Left ventricle myocardium inferior (tissue), 1 donor: ENCODE data around the gene MAN2B2. TPM values are rescaled to one million over a fixed set of nuclear protein-coding genes. Genes with fewer than 3 reads are reported as not detected.

ENCODE experiments used
- DNase-seq: peaks from one replicate; pipeline ENCODE4 v3.0.0-alpha.2; 2020
- H3K27ac ChIP-seq: fragments of 200-600 bp; replicated peaks from 2 replicates; pipeline ENCODE4 v1.8.0; 2021
- H3K27me3 ChIP-seq: fragments of 200-600 bp; 2 replicates; pipeline ENCODE4 v1.8.0; 2021; ENCODE audit warnings: low read depth
- H3K36me3 ChIP-seq: fragments of 200-600 bp; 2 replicates; pipeline ENCODE4 v1.8.0; 2021
- H3K4me1 ChIP-seq: fragments of 200-600 bp; 2 replicates; pipeline ENCODE4 v1.8.0; 2021
- H3K4me3 ChIP-seq: fragments of 200-600 bp; 2 replicates; pipeline ENCODE4 v1.8.0; 2021; ENCODE audit warnings: mild to moderate bottlenecking, moderate library complexity
- H3K9me3 ChIP-seq: fragments of 200-600 bp; replicated peaks from 2 replicates; pipeline ENCODE4 v1.8.0; 2021
- CTCF ChIP-seq: fragments of 200-600 bp; IDR thresholded peaks from 2 replicates; pipeline ENCODE4 v1.8.0; 2021; ENCODE audit warnings: antibody characterized with exemption, mild to moderate bottlenecking, borderline replicate concordance
- intact Hi-C: fragments of 100-400 bp; cut with micrococcal nuclease; formaldehyde crosslinking; loops from one replicate; pipeline ENCODE4 v1.11.0; 2022
- total RNA-seq: library from RNA; stranded (reverse); fragmentation: NEBNext Ultra II Directional; extraction: Animal tissue kit (Norgen Biotek cat#: 25700); gene quantifications from one replicate; pipeline ENCODE4 v1.2.1, GENCODE V29; 2021
- donor health status: DM: no; HTN: yes; CAD: no; lungs with severe emphysema.

Gene MAN2B2
- total RNA-seq, 1 donor from 2014 or later = 18.5 TPM

GRCh38 chr4:6577409-6577808 lies 2.4 kb downstream of the MAN2B2 start:
- no peak for TF ChIP-seq CTCF
- no peak overlapping the region for H3K27ac ChIP-seq
- H3K4me1 ChIP-seq = peaks cover 20% of the 10 kb centered on the region
- intact Hi-C loops = no loop called here
- H3K4me3 ChIP-seq = no peak overlapping the region
- peaks cover 2% of the 10 kb centered on the region for H3K9me3 ChIP-seq
- H3K27me3 ChIP-seq = no peaks in the 10 kb centered on the region
- peaks cover 51% of the 10 kb centered on the region for H3K36me3 ChIP-seq
- no peak for DNase-seq

GRCh38 chr4:6578221-6578620 lies 3.2 kb downstream of the MAN2B2 start:
- Histone ChIP-seq H3K27ac (no peak overlapping the region), H3K36me3 (peaks cover 59% of the 10 kb centered on the region), H3K4me3 (no peak overlapping the region), H3K9me3 (peaks cover 10% of the 10 kb centered on the region), H3K4me1 (peaks cover 20% of the 10 kb centered on the region), H3K27me3 (no peaks in the 10 kb centered on the region)
- intact Hi-C loops = no loop called here
- no peak for TF ChIP-seq CTCF
- DNase-seq = no peak

DNA sequence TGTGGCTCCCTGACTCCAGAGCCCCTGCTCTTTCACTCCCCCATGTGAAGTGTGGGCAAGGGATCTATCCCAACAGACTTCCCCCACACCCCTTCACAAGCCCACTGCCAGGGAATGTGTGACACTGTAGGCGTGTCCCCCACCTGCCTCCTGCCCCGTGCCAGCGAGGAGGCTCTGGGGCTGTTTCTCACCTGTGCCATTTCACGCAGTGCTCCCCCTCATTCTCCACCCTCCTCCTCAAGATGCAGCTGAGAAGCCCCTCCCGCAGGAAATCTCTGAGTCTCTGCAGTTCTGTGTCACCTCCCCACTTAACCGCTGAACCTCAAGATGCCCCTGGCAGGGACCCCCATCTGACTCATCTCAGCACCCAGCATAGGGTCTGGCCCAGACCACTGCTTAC lies 5.4 kb downstream of the MAN2B2 start:
- H3K27ac ChIP-seq = no peak overlapping the region
- peaks cover 6% of the 10 kb centered on the region for H3K4me1 ChIP-seq
- H3K4me3 ChIP-seq = no peak overlapping the region
- intact Hi-C loops = no loop called here
- H3K36me3 ChIP-seq = peaks cover 76% of the 10 kb centered on the region
- no peaks in the 10 kb centered on the region for H3K27me3 ChIP-seq
- TF ChIP-seq CTCF = no peak
- DNase-seq = no peak
- peaks cover 26% of the 10 kb centered on the region for H3K9me3 ChIP-seq

- no peak for DNase-seq
- Histone ChIP-seq H3K4me3 (no peak overlapping the region), H3K36me3 (peaks cover 85% of the 10 kb centered on the region), H3K27me3 (no peaks in the 10 kb centered on the region), H3K27ac (no peak overlapping the region), H3K4me1 (no peaks in the 10 kb centered on the region), H3K9me3 (peaks cover 34% of the 10 kb centered on the region)
- TF ChIP-seq CTCF = no peak
- intact Hi-C loops = no loop called here
Measured at GRCh38 chr4:6581566-6582121, 6.7 kb downstream of the MAN2B2 start.

- no peak for TF ChIP-seq CTCF
- H3K27ac ChIP-seq = no peak overlapping the region
- intact Hi-C loops = no loop called here
- peaks cover 74% of the 10 kb centered on the region for H3K36me3 ChIP-seq
- no peak for DNase-seq
- no peaks in the 10 kb centered on the region for H3K27me3 ChIP-seq
- no peaks in the 10 kb centered on the region for H3K4me1 ChIP-seq
- no peak overlapping the region for H3K4me3 ChIP-seq
- peaks cover 34% of the 10 kb centered on the region for H3K9me3 ChIP-seq
Measured at GRCh38 chr4:6582889-6583490, 8.0 kb downstream of the MAN2B2 start.
